HepG2 (cell line): ENCODE results near the gene AQP5. TPM values are rescaled to one million over a fixed set of nuclear protein-coding genes. Genes with fewer than 3 reads are reported as not detected.

Experiments
- GPBP1L1 ChIP-seq: sonication (generic); formaldehyde crosslinking; IDR thresholded peaks from 2 replicates; pipeline ENCODE4 v1.5.0; 2020; ENCODE audit warnings: mild to moderate bottlenecking, missing genetic modification reagents
- HNRNPUL1 ChIP-seq: fragments of 200-400 bp; formaldehyde crosslinking; IDR thresholded peaks from 2 replicates; pipeline ENCODE4 v1.6.1; 2017; ENCODE audit warnings: low read depth, mild to moderate bottlenecking, low read length, moderate library complexity
- MAFF ChIP-seq: IDR thresholded peaks from 2 replicates; pipeline ENCODE4 v1.6.1; 2011; ENCODE audit warnings: low read depth, low read length, improper control_type of control experiment
- MIER2 ChIP-seq: IDR thresholded peaks from 2 replicates; pipeline ENCODE4 v1.6.1; 2016; ENCODE audit warnings: missing biosample characterization, missing genetic modification reagents
- POGZ ChIP-seq: sonication (generic); formaldehyde crosslinking; IDR thresholded peaks from 2 replicates; pipeline ENCODE4 v1.4.0; 2020; ENCODE audit warnings: mild to moderate bottlenecking, missing genetic modification reagents
- SALL1 ChIP-seq: sonication (generic); formaldehyde crosslinking; IDR thresholded peaks from 2 replicates; pipeline ENCODE4 v1.8.0; 2022; ENCODE audit warnings: mild to moderate bottlenecking, missing genetic modification reagents
- STAG1 ChIP-seq: sonication (generic); formaldehyde crosslinking; IDR thresholded peaks from 2 replicates; pipeline ENCODE4 v1.4.0; 2020; ENCODE audit warnings: missing genetic modification reagents
- UBTF ChIP-seq: sonication (generic); formaldehyde crosslinking; IDR thresholded peaks from 2 replicates; pipeline ENCODE4 v1.4.0; 2020; ENCODE audit warnings: mild to moderate bottlenecking, missing genetic modification reagents
- ZBTB38 ChIP-seq: sonication (generic); formaldehyde crosslinking; IDR thresholded peaks from 2 replicates; pipeline ENCODE4 v1.5.1; 2020; ENCODE audit warnings: mild to moderate bottlenecking, missing genetic modification reagents
- ZC3H13 ChIP-seq: sonication (generic); formaldehyde crosslinking; IDR thresholded peaks from 2 replicates; pipeline ENCODE4 v1.8.1; 2023; ENCODE audit warnings: mild to moderate bottlenecking, missing genetic modification reagents, moderate library complexity
- ZFAT ChIP-seq: sonication (generic); formaldehyde crosslinking; conservative IDR thresholded peaks from 2 replicates; pipeline ENCODE4 v1.8.1; 2023; ENCODE audit warnings: missing genetic modification reagents, inconsistent platforms
- ZNF143 ChIP-seq: sonication (generic); formaldehyde crosslinking; IDR thresholded peaks from 2 replicates; pipeline ENCODE4 v1.4.0; 2020; ENCODE audit warnings: missing genetic modification reagents
- ZNF543 ChIP-seq: sonication (generic); formaldehyde crosslinking; IDR thresholded peaks from 2 replicates; pipeline ENCODE4 v1.4.0; 2020; ENCODE audit warnings: mild to moderate bottlenecking, missing genetic modification reagents
- ZNF775 ChIP-seq: sonication (generic); formaldehyde crosslinking; IDR thresholded peaks from 2 replicates; pipeline ENCODE4 v1.4.0; 2020; ENCODE audit warnings: missing genetic modification reagents, mild to moderate bottlenecking, moderate library complexity, borderline replicate concordance
- ZNF776 ChIP-seq: sonication (generic); formaldehyde crosslinking; IDR thresholded peaks from 2 replicates; pipeline ENCODE4 v1.4.0; 2020; ENCODE audit warnings: mild to moderate bottlenecking, missing genetic modification reagents
- ZNF780A ChIP-seq: sonication (generic); formaldehyde crosslinking; IDR thresholded peaks from 2 replicates; pipeline ENCODE4 v1.8.0; 2022; ENCODE audit warnings: mild to moderate bottlenecking, missing genetic modification reagents, moderate library complexity
- polyA plus RNA-seq, 8 experiments: library from polyadenylated mRNA; depleted of rRNA in 3 of 8; stranded (reverse) in 7 of 8; unstranded in 1 of 8; fragments of >200 nt; fragmentation: Illumina TruSeq in 4 of 8; extraction: Trizol in 4 of 8; gene quantifications; 2 replicates each; pipeline versions ENCODE4 v1.2.1 to v1.2.3, GENCODE V29; 2011 to 2016; ENCODE audit warnings: low read depth in 4 of 8, missing spikeins in 1 of 8, mixed read lengths in 1 of 8; ENCODE audit not compliant: insufficient read depth in 1 of 8
- total RNA-seq, 5 experiments: library from RNA; depleted of rRNA; stranded (reverse); fragments of >200 nt; fragmentation: Illumina TruSeq; extraction: Trizol; gene quantifications; 2 replicates each; pipeline ENCODE4 v1.2.3, GENCODE V29; 2016; ENCODE audit warnings: low read depth in 1 of 5
- TF ChIP-seq, protein P1 (sequence below): fragments of 450-650 bp; IDR thresholded peaks from 2 replicates; pipeline ENCODE4 v1.6.1; 2016
- TF ChIP-seq, protein P2 (sequence below): sonication (generic); formaldehyde crosslinking; conservative IDR thresholded peaks from 2 replicates; pipeline ENCODE4 v1.5.0; 2020; ENCODE audit warnings: missing genetic modification reagents
- TF ChIP-seq, protein P3 (sequence below): IDR thresholded peaks from 2 replicates; pipeline ENCODE4 v1.6.1; 2016
- TF ChIP-seq, protein P4 (sequence below): sonication (generic); formaldehyde crosslinking; IDR thresholded peaks from 2 replicates; pipeline ENCODE4 v1.8.1; 2023; ENCODE audit warnings: mild to moderate bottlenecking, missing genetic modification reagents

Gene AQP5
- total and polyA plus RNA-seq, 2 of the 13 experiments (the other 11 are each of a cell fraction or from before 2014, with no cell fraction given), result not detected

DNA sequence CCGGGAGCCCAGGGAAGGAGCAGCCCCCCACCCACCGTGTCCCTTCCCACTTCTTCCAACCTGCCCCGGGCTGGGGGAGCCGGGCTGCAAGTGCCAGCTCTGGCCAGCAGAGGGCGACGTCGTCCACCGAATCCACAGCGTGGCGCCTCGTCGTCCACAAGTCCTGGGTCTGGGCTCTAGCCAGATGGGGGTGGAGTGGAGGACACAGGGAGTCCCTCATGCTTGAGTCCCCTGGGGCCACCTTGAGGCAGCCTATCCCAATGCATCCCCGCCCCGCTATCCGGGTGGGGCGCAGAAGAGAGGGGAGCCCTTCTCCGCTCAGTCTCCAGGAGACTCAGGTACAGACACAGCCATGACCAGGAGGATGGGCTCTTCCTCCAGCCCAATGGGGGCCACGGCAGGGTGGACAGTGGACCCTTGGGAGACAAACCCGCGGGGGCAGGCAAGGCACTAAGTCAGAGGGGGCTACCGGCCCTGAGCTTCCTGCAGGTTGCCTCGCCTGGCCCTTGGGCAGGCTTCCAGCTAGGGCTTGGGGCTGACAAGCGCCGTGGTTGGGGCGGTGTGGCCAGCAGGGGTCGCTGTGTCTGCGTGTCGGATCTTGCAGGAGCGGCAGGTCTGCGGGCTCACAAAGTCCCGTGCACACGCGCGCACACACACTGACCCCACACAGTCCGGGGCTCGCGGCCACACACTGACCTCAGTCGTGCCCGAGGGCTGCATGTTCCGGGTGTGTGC, 5.5 kb downstream of the AQP5 start (continued):
- peak; percentile 74 for TF ChIP-seq UBTF (CRISPR knock-in tag)
- TF ChIP-seq, protein P1, sequence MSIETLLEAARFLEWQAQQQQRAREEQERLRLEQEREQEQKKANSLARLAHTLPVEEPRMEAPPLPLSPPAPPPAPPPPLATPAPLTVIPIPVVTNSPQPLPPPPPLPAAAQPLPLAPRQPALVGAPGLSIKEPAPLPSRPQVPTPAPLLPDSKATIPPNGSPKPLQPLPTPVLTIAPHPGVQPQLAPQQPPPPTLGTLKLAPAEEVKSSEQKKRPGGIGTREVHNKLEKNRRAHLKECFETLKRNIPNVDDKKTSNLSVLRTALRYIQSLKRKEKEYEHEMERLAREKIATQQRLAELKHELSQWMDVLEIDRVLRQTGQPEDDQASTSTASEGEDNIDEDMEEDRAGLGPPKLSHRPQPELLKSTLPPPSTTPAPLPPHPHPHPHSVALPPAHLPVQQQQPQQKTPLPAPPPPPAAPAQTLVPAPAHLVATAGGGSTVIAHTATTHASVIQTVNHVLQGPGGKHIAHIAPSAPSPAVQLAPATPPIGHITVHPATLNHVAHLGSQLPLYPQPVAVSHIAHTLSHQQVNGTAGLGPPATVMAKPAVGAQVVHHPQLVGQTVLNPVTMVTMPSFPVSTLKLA, result no peak
- TF ChIP-seq, protein P2, sequence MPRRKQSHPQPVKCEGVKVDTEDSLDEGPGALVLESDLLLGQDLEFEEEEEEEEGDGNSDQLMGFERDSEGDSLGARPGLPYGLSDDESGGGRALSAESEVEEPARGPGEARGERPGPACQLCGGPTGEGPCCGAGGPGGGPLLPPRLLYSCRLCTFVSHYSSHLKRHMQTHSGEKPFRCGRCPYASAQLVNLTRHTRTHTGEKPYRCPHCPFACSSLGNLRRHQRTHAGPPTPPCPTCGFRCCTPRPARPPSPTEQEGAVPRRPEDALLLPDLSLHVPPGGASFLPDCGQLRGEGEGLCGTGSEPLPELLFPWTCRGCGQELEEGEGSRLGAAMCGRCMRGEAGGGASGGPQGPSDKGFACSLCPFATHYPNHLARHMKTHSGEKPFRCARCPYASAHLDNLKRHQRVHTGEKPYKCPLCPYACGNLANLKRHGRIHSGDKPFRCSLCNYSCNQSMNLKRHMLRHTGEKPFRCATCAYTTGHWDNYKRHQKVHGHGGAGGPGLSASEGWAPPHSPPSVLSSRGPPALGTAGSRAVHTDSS (CRISPR knock-in tag), result no peak
- 0 out of 2 replicates have a peak, but pooled peaks have one; percentile 48 for TF ChIP-seq ZC3H13
- TF ChIP-seq, protein P3, sequence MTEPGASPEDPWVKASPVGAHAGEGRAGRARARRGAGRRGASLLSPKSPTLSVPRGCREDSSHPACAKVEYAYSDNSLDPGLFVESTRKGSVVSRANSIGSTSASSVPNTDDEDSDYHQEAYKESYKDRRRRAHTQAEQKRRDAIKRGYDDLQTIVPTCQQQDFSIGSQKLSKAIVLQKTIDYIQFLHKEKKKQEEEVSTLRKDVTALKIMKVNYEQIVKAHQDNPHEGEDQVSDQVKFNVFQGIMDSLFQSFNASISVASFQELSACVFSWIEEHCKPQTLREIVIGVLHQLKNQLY, result no peak
- peak; percentile 46; the same call in 1 of the 2 replicates for TF ChIP-seq POGZ
- no peak for TF ChIP-seq ZNF775 (CRISPR knock-in tag)
- TF ChIP-seq ZNF776 (CRISPR knock-in tag), result peak; percentile 92; the same call in 1 of the 2 replicates
- no peak for TF ChIP-seq HNRNPUL1
- no peak for TF ChIP-seq ZNF143
- peak; percentile 75; the same call in 1 of the 2 replicates for TF ChIP-seq ZNF543 (CRISPR knock-in tag)
- TF ChIP-seq ZFAT, result no peak
- TF ChIP-seq ZNF780A, result 0 out of 2 replicates have a peak, but pooled peaks have one; percentile 58
- TF ChIP-seq, protein P4, sequence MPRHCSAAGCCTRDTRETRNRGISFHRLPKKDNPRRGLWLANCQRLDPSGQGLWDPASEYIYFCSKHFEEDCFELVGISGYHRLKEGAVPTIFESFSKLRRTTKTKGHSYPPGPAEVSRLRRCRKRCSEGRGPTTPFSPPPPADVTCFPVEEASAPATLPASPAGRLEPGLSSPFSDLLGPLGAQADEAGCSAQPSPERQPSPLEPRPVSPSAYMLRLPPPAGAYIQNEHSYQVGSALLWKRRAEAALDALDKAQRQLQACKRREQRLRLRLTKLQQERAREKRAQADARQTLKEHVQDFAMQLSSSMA (CRISPR knock-in tag), result no peak
- TF ChIP-seq STAG1 (CRISPR knock-in tag), result peak; percentile 96
- no peak for TF ChIP-seq MIER2 (CRISPR knock-in tag)
- 0 out of 2 replicates have a peak, but pooled peaks have one; percentile 33 for TF ChIP-seq SALL1 (CRISPR knock-in tag)
- peak; percentile 59; the same call in 1 of the 2 replicates for TF ChIP-seq ZBTB38 (CRISPR knock-in tag)
- TF ChIP-seq MAFF, result no peak
- TF ChIP-seq GPBP1L1 (CRISPR knock-in tag), result no peak
